ENCODE data around the gene BTNL8.

The BTNL8 gene, protein sequence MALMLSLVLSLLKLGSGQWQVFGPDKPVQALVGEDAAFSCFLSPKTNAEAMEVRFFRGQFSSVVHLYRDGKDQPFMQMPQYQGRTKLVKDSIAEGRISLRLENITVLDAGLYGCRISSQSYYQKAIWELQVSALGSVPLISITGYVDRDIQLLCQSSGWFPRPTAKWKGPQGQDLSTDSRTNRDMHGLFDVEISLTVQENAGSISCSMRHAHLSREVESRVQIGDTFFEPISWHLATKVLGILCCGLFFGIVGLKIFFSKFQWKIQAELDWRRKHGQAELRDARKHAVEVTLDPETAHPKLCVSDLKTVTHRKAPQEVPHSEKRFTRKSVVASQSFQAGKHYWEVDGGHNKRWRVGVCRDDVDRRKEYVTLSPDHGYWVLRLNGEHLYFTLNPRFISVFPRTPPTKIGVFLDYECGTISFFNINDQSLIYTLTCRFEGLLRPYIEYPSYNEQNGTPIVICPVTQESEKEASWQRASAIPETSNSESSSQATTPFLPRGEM

GRCh38 chr5:180898621-180899246, at the start of gene BTNL8:
TSS of gene BTNL8 (plus strand) at chr5:180899159. CDS start at chr5:180899311, 152 bp downstream.
- H3K4me3 Mint-ChIP-seq, result no peak within 1 kb of the TSS
- no peaks in the 10 kb centered on the region for H3K4me1 Mint-ChIP-seq (ENCODE audit: low read depth)
- no peaks in the 10 kb centered on the region for H3K27me3 Mint-ChIP-seq
- H3K9me3 Mint-ChIP-seq (ENCODE audit: low read depth), result no peaks in the 10 kb centered on the region
- no peaks in the 10 kb centered on the region for H3K36me3 Mint-ChIP-seq
- no peak within 1 kb of the TSS for H3K27ac Mint-ChIP-seq

GRCh38 chr5:180849827-180850226, 49.1 kb upstream of the BTNL8 start:
- H3K4me3 Mint-ChIP-seq, result no peak overlapping the region
- peaks cover 7% of the 10 kb centered on the region for H3K9me3 Mint-ChIP-seq (ENCODE audit: low read depth)
- peaks cover 61% of the 10 kb centered on the region for H3K36me3 Mint-ChIP-seq
- no peaks in the 10 kb centered on the region for H3K27me3 Mint-ChIP-seq
- H3K27ac Mint-ChIP-seq, result no peak overlapping the region
- H3K4me1 Mint-ChIP-seq (ENCODE audit: low read depth), result peaks cover 18% of the 10 kb centered on the region

- peaks cover 21% of the 10 kb centered on the region for H3K4me1 Mint-ChIP-seq (ENCODE audit: low read depth)
- H3K9me3 Mint-ChIP-seq (ENCODE audit: low read depth), result peaks cover 7% of the 10 kb centered on the region
- no peak overlapping the region for H3K4me3 Mint-ChIP-seq
- no peak overlapping the region for H3K27ac Mint-ChIP-seq
- peaks cover 66% of the 10 kb centered on the region for H3K36me3 Mint-ChIP-seq
- no peaks in the 10 kb centered on the region for H3K27me3 Mint-ChIP-seq
Measured at GRCh38 chr5:180850434-180851078, 48.4 kb upstream of the BTNL8 start.

DNA sequence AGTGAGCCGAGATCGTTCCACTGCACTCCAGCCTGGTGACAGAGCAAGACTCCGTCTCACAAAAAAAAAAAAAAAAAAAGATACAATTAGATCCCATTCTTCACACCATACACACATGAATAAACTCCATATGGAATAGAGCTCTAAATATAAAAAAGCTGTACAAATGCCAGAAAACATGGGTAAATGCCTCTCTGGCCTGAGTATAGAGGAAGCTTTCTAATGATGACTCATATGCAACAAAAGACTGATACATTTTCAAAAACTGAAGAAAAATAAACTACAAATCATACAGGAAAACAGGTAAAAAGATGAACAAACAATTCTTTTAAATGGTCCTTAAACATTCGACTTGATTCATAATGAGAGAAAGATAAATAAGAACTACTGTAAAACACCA, 46.5 kb upstream of the BTNL8 start:
- no peaks in the 10 kb centered on the region for H3K27me3 Mint-ChIP-seq
- H3K9me3 Mint-ChIP-seq (ENCODE audit: low read depth), result peaks cover 7% of the 10 kb centered on the region
- no peak overlapping the region for H3K27ac Mint-ChIP-seq
- peaks cover 62% of the 10 kb centered on the region for H3K36me3 Mint-ChIP-seq
- no peak overlapping the region for H3K4me3 Mint-ChIP-seq
- peaks cover 27% of the 10 kb centered on the region for H3K4me1 Mint-ChIP-seq (ENCODE audit: low read depth)

DNA sequence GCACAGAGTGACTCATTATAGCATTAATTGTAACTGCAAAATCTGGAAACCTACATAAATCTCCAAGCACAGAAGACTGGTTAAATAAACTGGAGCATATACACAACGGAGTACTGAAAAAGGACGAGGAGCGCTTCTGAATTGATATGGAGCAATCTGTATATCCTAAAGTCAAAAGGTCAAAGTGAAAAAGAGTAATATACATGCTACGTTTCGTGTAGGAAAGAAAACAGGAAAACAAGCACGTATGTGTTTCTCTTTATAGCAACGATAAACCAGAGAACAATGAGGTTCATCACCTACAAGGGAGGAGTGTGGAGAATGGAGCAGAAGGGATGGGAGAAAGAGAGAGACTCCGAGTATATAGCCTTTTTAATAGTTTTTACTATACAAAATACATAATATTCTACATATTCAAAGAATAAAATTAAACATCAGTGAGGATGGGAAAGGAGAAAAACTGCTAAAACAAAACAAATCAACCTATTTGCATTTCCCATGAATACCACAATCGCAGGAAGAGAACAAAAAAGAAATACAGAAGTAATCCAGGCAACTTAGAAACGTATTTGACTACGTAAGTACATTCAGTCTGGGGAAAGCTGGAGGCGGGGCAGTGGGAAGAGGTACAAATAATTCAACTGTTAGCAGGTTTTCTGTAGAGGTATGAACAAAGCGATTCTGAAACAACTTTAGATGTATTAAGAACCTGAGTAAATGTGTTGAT, 45.7 kb upstream of the BTNL8 start:
- peaks cover 56% of the 10 kb centered on the region for H3K36me3 Mint-ChIP-seq
- no peak overlapping the region for H3K4me3 Mint-ChIP-seq
- H3K9me3 Mint-ChIP-seq (ENCODE audit: low read depth), result peaks cover 7% of the 10 kb centered on the region
- peak overlapping the region; percentile 28 for H3K27ac Mint-ChIP-seq
- no peaks in the 10 kb centered on the region for H3K27me3 Mint-ChIP-seq
- peaks cover 27% of the 10 kb centered on the region for H3K4me1 Mint-ChIP-seq (ENCODE audit: low read depth)

DNA sequence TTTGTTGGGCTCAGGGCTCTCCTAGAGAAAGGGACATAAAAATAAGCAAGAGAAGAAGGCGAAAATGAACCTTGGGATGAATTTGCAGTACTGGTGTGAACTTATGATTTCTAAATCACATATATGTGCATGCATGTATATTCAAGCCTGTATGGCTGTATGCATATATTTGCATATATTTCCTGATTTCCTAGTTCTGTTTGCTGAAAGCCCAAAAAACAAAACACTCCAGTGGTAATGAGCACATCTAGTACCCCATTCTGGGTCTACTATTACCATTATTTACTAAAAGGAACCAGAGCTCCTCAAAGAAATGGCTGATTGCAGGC, 45.1 kb upstream of the BTNL8 start:
- no peak overlapping the region for H3K4me3 Mint-ChIP-seq
- H3K9me3 Mint-ChIP-seq (ENCODE audit: low read depth), result peaks cover 7% of the 10 kb centered on the region
- peaks cover 29% of the 10 kb centered on the region for H3K4me1 Mint-ChIP-seq (ENCODE audit: low read depth)
- H3K27me3 Mint-ChIP-seq, result no peaks in the 10 kb centered on the region
- peaks cover 50% of the 10 kb centered on the region for H3K36me3 Mint-ChIP-seq
- H3K27ac Mint-ChIP-seq, result no peak overlapping the region

GRCh38 chr5:180858586-180858985, 40.4 kb upstream of the BTNL8 start:
- Mint-ChIP-seq H3K27me3 (no peaks in the 10 kb centered on the region), H3K4me3 (peak overlapping the region; percentile 20), H3K9me3 (ENCODE audit: low read depth) (no peaks in the 10 kb centered on the region), H3K4me1 (ENCODE audit: low read depth) (peaks cover 32% of the 10 kb centered on the region), H3K36me3 (peaks cover 15% of the 10 kb centered on the region), H3K27ac (peak overlapping the region; percentile 78)

- H3K4me1 Mint-ChIP-seq (ENCODE audit: low read depth), result peaks cover 23% of the 10 kb centered on the region
Measured at GRCh38 chr5:180860273-180860886, 38.6 kb upstream of the BTNL8 start.

DNA sequence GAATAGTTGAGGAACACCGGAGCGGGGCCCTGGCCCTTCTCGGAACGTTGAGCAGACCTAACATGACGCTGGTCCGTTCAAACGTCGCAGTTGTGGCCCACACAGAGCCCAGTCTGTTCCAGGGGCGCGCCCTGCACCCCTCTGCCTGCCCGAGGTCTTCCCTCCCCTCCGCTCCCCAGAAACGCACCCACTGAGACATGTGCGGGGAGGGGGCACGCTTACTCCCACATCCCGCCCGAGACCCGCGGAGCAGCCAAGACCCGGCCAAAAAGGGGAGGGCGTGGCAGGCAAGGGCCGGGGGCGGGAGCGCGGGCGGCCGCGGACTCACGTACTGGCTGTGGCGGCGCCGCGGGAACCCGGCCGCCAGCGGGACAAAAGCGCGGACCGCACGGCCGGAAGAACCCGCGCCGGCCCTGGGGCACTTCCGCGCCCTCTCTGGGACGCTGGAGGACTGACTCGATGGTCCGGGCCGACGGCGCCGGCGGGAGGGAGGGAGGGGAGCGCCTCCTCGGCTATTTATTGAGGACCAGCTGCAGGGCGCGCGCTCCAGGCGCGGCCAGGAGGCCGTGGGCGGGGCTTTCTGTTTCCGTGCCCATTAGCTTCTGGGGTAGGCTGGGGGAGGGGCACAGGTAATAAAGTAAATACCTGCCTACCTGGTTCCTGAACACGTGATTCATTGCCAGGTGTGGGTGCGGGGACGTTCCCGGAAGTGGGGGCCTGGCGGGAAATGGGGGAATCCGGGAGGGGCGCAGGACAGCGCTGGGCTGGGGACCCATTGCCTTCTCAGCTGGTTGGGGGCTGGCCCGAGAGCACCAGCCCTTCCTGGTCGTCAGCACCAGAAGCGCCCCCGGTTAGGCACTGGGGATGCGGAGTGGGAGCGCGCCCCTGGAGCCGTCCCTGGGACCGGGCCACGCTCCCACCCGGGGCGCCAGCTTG, 37.8 kb upstream of the BTNL8 start, which contains the start of gene ZFP62:
TSS of gene ZFP62 (minus strand) at position 390 of the 936 bp plus-strand sequence. CDS start at position 333, 57 bp downstream.
- H3K27me3 Mint-ChIP-seq, result no peaks in the 10 kb centered on the region
- H3K36me3 Mint-ChIP-seq, result peaks cover under 1% of the 10 kb centered on the region
- H3K27ac Mint-ChIP-seq, result peak within 1 kb of the TSS; percentile 92
- peaks cover 17% of the 10 kb centered on the region for H3K4me1 Mint-ChIP-seq (ENCODE audit: low read depth)
- H3K9me3 Mint-ChIP-seq (ENCODE audit: low read depth), result no peaks in the 10 kb centered on the region
- H3K4me3 Mint-ChIP-seq, result peak within 1 kb of the TSS; percentile 94

More at GRCh38 chr5:180860273-180860886, 38.6 kb upstream of the BTNL8 start:
- H3K27me3 Mint-ChIP-seq, result no peaks in the 10 kb centered on the region
- H3K4me3 Mint-ChIP-seq, result peak overlapping the region; percentile 94
- peaks cover 8% of the 10 kb centered on the region for H3K36me3 Mint-ChIP-seq
- no peaks in the 10 kb centered on the region for H3K9me3 Mint-ChIP-seq (ENCODE audit: low read depth)
- peak overlapping the region; percentile 92 for H3K27ac Mint-ChIP-seq

DNA sequence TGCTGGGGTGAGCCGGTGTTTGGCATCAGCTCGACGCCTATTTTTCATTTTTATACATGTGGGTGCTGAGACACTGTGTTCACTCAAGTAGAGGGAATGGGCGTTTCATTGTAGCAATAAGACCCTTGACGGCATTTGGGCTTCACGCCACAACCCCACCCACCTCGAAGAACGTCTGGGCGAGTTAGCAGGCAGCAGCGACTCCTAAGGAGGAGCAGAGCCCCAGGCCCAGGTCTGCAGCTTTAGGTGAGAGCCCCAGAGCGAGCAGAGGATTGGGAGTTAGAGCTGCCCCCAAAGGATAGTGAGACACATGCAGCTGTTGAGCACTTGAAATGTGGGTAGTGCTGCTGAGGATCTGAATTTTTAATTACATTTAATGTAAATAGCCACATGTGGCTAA, 36.3 kb upstream of the BTNL8 start:
- H3K27ac Mint-ChIP-seq, result peak overlapping the region; percentile 46
- H3K9me3 Mint-ChIP-seq (ENCODE audit: low read depth), result no peaks in the 10 kb centered on the region
- H3K4me1 Mint-ChIP-seq (ENCODE audit: low read depth), result peaks cover 16% of the 10 kb centered on the region
- H3K4me3 Mint-ChIP-seq, result no peak overlapping the region
- H3K27me3 Mint-ChIP-seq, result no peaks in the 10 kb centered on the region
- H3K36me3 Mint-ChIP-seq, result no peaks in the 10 kb centered on the region

- peaks cover 3% of the 10 kb centered on the region for H3K4me1 Mint-ChIP-seq (ENCODE audit: low read depth)
- H3K9me3 Mint-ChIP-seq (ENCODE audit: low read depth), result no peaks in the 10 kb centered on the region
- H3K36me3 Mint-ChIP-seq, result no peaks in the 10 kb centered on the region
- no peak overlapping the region for H3K27ac Mint-ChIP-seq
- peaks cover 2% of the 10 kb centered on the region for H3K27me3 Mint-ChIP-seq
- no peak overlapping the region for H3K4me3 Mint-ChIP-seq
Measured at GRCh38 chr5:180865981-180866695, 32.8 kb upstream of the BTNL8 start.

GRCh38 chr5:180866985-180867384, 32.0 kb upstream of the BTNL8 start:
- Mint-ChIP-seq H3K4me3 (no peak overlapping the region), H3K27ac (no peak overlapping the region), H3K4me1 (ENCODE audit: low read depth) (peaks cover 3% of the 10 kb centered on the region), H3K27me3 (peaks cover 2% of the 10 kb centered on the region), H3K36me3 (no peaks in the 10 kb centered on the region), H3K9me3 (ENCODE audit: low read depth) (no peaks in the 10 kb centered on the region)

DNA sequence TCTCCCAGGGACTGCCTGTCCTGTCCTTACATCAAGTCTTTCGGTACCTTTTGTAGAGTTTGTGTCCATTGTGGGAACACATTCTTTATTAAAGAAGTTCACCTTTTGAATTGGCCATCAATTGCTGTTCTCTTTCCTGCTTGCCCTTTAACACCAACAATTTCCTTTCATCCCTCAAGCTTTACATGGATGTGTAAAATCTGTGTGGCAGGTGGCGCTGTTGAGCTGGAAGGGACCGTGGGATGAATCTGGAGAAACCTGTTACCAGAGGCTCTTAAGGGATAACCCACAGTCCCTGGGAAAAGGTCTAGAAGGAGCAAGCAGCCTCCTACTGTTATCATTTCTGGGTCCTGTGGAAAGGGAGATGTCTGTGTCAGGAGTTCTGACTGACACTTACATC, 30.0 kb upstream of the BTNL8 start:
- peak overlapping the region; percentile 50 for H3K27ac Mint-ChIP-seq
- peaks cover 2% of the 10 kb centered on the region for H3K27me3 Mint-ChIP-seq

More for the DNA sequence above, 30.0 kb upstream of the BTNL8 start:
- no peaks in the 10 kb centered on the region for H3K36me3 Mint-ChIP-seq
- no peak overlapping the region for H3K4me3 Mint-ChIP-seq
- H3K9me3 Mint-ChIP-seq (ENCODE audit: low read depth), result no peaks in the 10 kb centered on the region
- H3K4me1 Mint-ChIP-seq (ENCODE audit: low read depth), result peaks cover 3% of the 10 kb centered on the region
